SK-N-MC (cell line): ENCODE measurements around the gene CENPT.
A peak's percentile ranks its signal among the peaks of the same experiment; 100 is the strongest.

Experiments used
- DNase-seq: peaks from one replicate; pipeline ENCODE4 v3.0.0-alpha.2; 2011; ENCODE audit warnings: low read depth, low spot score
- H3K27ac ChIP-seq: fragments of 200-600 bp; sonication (generic); 2 replicates; pipeline ENCODE4 v1.5.1; 2016; ENCODE audit warnings: mixed run types
- H3K36me3 ChIP-seq: fragments of 200-600 bp; sonication (generic); 2 replicates; pipeline ENCODE4 v1.6.1; 2017; ENCODE audit warnings: antibody characterized with exemption, low read length, mixed read lengths; ENCODE audit not compliant: insufficient read depth
- H3K4me3 ChIP-seq: fragments of 200-600 bp; sonication (generic); 2 replicates; pipeline ENCODE4 v1.5.1; 2016
- H3K9ac ChIP-seq: fragments of 200-600 bp; sonication (generic); 2 replicates; pipeline ENCODE4 v1.8.0; 2017; ENCODE audit warnings: mixed run types, mixed read lengths; ENCODE audit not compliant: insufficient read length
- H3K9me3 ChIP-seq: fragments of 200-600 bp; sonication (generic); 2 replicates; pipeline ENCODE4 v1.6.1; 2017; ENCODE audit warnings: low read depth, mild to moderate bottlenecking, antibody characterized with exemption, low read length, moderate library complexity, mixed read lengths
- EZH2 ChIP-seq: fragments of 200-600 bp; sonication (generic); IDR thresholded peaks from one replicate; pipeline ENCODE4 v1.6.1; 2017; ENCODE audit warnings: antibody characterized with exemption
- FOXP2 ChIP-seq: optimal IDR thresholded peaks from 2 replicates; pipeline ENCODE3; 2011; ENCODE audit warnings: mild to moderate bottlenecking, moderate library complexity; ENCODE audit not compliant: insufficient read depth; ENCODE audit errors: extremely low read length, control extremely low read depth
- POLR2AphosphoS5 ChIP-seq: IDR thresholded peaks from 2 replicates; pipeline ENCODE4 v1.6.1; 2012; ENCODE audit warnings: mild to moderate bottlenecking, low read depth, low read length, borderline replicate concordance

CENPT gene

DNA sequence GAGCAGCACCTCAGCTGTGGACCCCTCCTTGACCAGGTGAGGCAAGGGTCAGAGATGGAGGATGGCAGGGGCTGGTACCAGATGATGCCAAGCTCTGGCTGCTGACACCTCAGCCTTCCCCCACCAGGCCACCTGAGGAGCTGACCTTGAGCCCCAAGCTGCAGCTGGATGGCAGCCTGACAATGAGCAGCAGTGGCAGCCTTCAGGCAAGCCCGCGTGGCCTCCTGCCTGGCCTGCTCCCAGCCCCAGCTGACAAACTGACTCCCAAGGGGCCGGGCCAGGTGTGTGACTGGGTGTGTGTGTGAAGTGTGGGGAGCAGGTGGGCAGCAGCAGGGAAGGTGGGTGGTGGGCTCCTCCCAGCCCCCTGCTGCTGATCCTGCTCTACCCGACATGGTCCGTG lies 32.4 kb upstream of the CENPT start:
- no peak for TF ChIP-seq EZH2
- Histone ChIP-seq H3K9me3 (no peaks in the 10 kb centered on the region), H3K36me3 (peaks cover 11% of the 10 kb centered on the region; the same call in 1 of the 2 replicates), H3K27ac (no peak overlapping the region), H3K4me3 (no peak overlapping the region), H3K9ac (no peak overlapping the region)
- no peak for DNase-seq

GRCh38 chr16:67879462-67879861 lies 32.0 kb upstream of the CENPT start:
- no peak overlapping the region for H3K9ac ChIP-seq
- peaks cover 11% of the 10 kb centered on the region; the same call in 1 of the 2 replicates for H3K36me3 ChIP-seq
- H3K27ac ChIP-seq = no peak overlapping the region
- no peak for DNase-seq
- H3K9me3 ChIP-seq = no peaks in the 10 kb centered on the region
- H3K4me3 ChIP-seq = no peak overlapping the region
- no peak for TF ChIP-seq EZH2
- no peak for TF ChIP-seq POLR2AphosphoS5
- no peak for TF ChIP-seq FOXP2

- Histone ChIP-seq H3K9ac (no peak overlapping the region), H3K27ac (no peak overlapping the region), H3K36me3 (peaks cover 11% of the 10 kb centered on the region; the same call in 1 of the 2 replicates), H3K4me3 (no peak overlapping the region), H3K9me3 (no peaks in the 10 kb centered on the region)
- TF ChIP-seq EZH2 (no peak), FOXP2 (no peak), POLR2AphosphoS5 (no peak)
- DNase-seq = no peak
These were observed 31.4 kb upstream of the CENPT start for GRCh38 chr16:67878846-67879245.

DNA sequence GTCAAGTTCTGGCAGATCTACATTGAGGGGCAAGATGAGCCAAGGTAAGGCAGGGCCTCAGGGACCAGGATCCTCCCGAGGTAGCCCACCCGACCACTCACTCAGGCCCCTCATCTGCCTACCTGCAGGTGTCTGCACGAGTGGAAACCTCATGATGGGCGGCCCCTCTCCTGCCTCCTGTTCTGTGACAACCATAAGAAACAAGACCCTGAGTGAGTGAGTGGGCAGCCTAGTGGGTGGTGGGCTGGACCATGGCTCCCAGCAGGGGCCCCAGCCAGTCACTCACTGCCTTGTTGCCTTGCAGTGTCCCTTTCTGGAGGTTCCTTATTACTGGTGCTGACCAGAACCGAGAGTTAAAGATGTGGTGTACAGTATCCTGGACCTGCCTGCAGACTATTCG lies 30.7 kb upstream of the CENPT start:
- no peak for TF ChIP-seq EZH2
- no peak for TF ChIP-seq POLR2AphosphoS5
- TF ChIP-seq FOXP2 = no peak
- DNase-seq = no peak
- H3K27ac ChIP-seq = no peak overlapping the region
- no peak overlapping the region for H3K9ac ChIP-seq
- H3K36me3 ChIP-seq = peaks cover 6% of the 10 kb centered on the region; the same call in 1 of the 2 replicates
- H3K4me3 ChIP-seq = no peak overlapping the region
- no peaks in the 10 kb centered on the region for H3K9me3 ChIP-seq

- TF ChIP-seq FOXP2 (no peak), EZH2 (no peak), POLR2AphosphoS5 (no peak)
- Histone ChIP-seq H3K9me3 (no peaks in the 10 kb centered on the region), H3K9ac (no peak overlapping the region), H3K4me3 (no peak overlapping the region), H3K27ac (no peak overlapping the region), H3K36me3 (peaks cover 4% of the 10 kb centered on the region; the same call in 1 of the 2 replicates)
- DNase-seq = no peak
These were observed 29.6 kb upstream of the CENPT start for GRCh38 chr16:67877064-67877463.

- Histone ChIP-seq H3K27ac (no peak overlapping the region), H3K4me3 (peak overlapping the region; percentile 81), H3K9ac (no peak overlapping the region), H3K9me3 (no peaks in the 10 kb centered on the region), H3K36me3 (peaks cover 6% of the 10 kb centered on the region; the same call in 1 of the 2 replicates)
- no peak for TF ChIP-seq FOXP2
- no peak for TF ChIP-seq POLR2AphosphoS5
- no peak for TF ChIP-seq EZH2
- no peak for DNase-seq
These were observed 26.9 kb upstream of the CENPT start for GRCh38 chr16:67874372-67874771.

GRCh38 chr16:67873435-67874370 lies 26.2 kb upstream of the CENPT start:
- no peak for DNase-seq
- peaks cover 2% of the 10 kb centered on the region; the same call in 1 of the 2 replicates for H3K36me3 ChIP-seq
- no peak for TF ChIP-seq EZH2
- TF ChIP-seq FOXP2 = no peak
- TF ChIP-seq POLR2AphosphoS5 = no peak
- no peak overlapping the region for H3K27ac ChIP-seq
- H3K9ac ChIP-seq = peak overlapping the region; percentile 88
- H3K4me3 ChIP-seq = peak overlapping the region; percentile 81
- H3K9me3 ChIP-seq = no peaks in the 10 kb centered on the region

GRCh38 chr16:67872631-67873434 lies 25.3 kb upstream of the CENPT start, which contains the start of gene EDC4:
Gene EDC4 (plus strand): TSS chr16:67873052. CDS start chr16:67873262, 210 bp downstream.
- Histone ChIP-seq H3K27ac (no peak within 1 kb of the TSS), H3K36me3 (peaks cover 7% of the 10 kb centered on the region; the same call in 1 of the 2 replicates), H3K9me3 (no peaks in the 10 kb centered on the region), H3K9ac (peak within 1 kb of the TSS; percentile 88), H3K4me3 (peak within 1 kb of the TSS; percentile 81)
- DNase-seq = no peak
- TF ChIP-seq EZH2 = no peak
- no peak for TF ChIP-seq FOXP2
- peak; percentile 85 for TF ChIP-seq POLR2AphosphoS5
